ENCODE results near the gene PRIMA1.

PRIMA1 gene

GRCh38 chr14:93748208-93749075 is 39.8 kb downstream of the PRIMA1 start:
- TF ChIP-seq CTCF (IDR thresholded peaks at IDR 0.05; ENCODE audit: low read depth, low read length), result no peak
- no peak overlapping the region for H3K4me3 ChIP-seq (ENCODE audit: low read depth, low read length)
- in situ Hi-C loops (cut with HindIII; ENCODE audit: low sequenced_read_pairs), result no loop called here
- no peak for DNase-seq (ENCODE audit: low read depth, low spot score)

GRCh38 chr14:93747560-93747959 is 40.7 kb downstream of the PRIMA1 start:
- in situ Hi-C loops (cut with HindIII; ENCODE audit: low sequenced_read_pairs), result no loop called here
- TF ChIP-seq CTCF (IDR thresholded peaks at IDR 0.05; ENCODE audit: low read depth, low read length), result no peak

GRCh38 chr14:93747102-93747501 is 41.2 kb downstream of the PRIMA1 start:
- no peak overlapping the region for H3K4me3 ChIP-seq (ENCODE audit: low read depth, low read length)
- no peak for DNase-seq (ENCODE audit: low read depth, low spot score)
- no peak for TF ChIP-seq CTCF (IDR thresholded peaks at IDR 0.05; ENCODE audit: low read depth, low read length)
- in situ Hi-C loops (cut with HindIII; ENCODE audit: low sequenced_read_pairs), result no loop called here

More at GRCh38 chr14:93747560-93747959, 40.7 kb downstream of the PRIMA1 start:
- DNase-seq (ENCODE audit: low read depth, low spot score), result no peak
- no peak overlapping the region for H3K4me3 ChIP-seq (ENCODE audit: low read depth, low read length)

GRCh38 chr14:93745603-93746273 is 42.5 kb downstream of the PRIMA1 start:
- no peak for TF ChIP-seq CTCF (IDR thresholded peaks at IDR 0.05; ENCODE audit: low read depth, low read length)
- no peak overlapping the region for H3K4me3 ChIP-seq (ENCODE audit: low read depth, low read length)
- no peak for DNase-seq (ENCODE audit: low read depth, low spot score)
- in situ Hi-C loops (cut with HindIII; ENCODE audit: low sequenced_read_pairs), result no loop called here

- H3K4me3 ChIP-seq (ENCODE audit: low read depth, low read length), result no peak overlapping the region
- DNase-seq (ENCODE audit: low read depth, low spot score), result no peak
- TF ChIP-seq CTCF (IDR thresholded peaks at IDR 0.05; ENCODE audit: low read depth, low read length), result no peak
- in situ Hi-C loops (cut with HindIII; ENCODE audit: low sequenced_read_pairs), result no loop called here
Measured at GRCh38 chr14:93744876-93745275, 43.4 kb downstream of the PRIMA1 start.

- TF ChIP-seq CTCF (IDR thresholded peaks at IDR 0.05; ENCODE audit: low read depth, low read length), result no peak
- no peak for DNase-seq (ENCODE audit: low read depth, low spot score)
- H3K4me3 ChIP-seq (ENCODE audit: low read depth, low read length), result no peak overlapping the region
- in situ Hi-C loops (cut with HindIII; ENCODE audit: low sequenced_read_pairs), result no loop called here
Measured at GRCh38 chr14:93744176-93744575, 44.1 kb downstream of the PRIMA1 start.
